B cell (primary cell): Measurements from ENCODE around the gene ZNF112.

Source experiments
- EZH2 ChIP-seq: IDR thresholded peaks from 2 replicates; pipeline ENCODE4 v1.6.1; 2012; ENCODE audit warnings: borderline replicate concordance, low read depth, mild to moderate bottlenecking, moderate library complexity, low read length; ENCODE audit not compliant: insufficient read depth, poor library complexity, severe bottlenecking
- TF ChIP-seq, protein P1 (sequence below): fragments of 200-600 bp; IDR thresholded peaks from one replicate; pipeline ENCODE4 v1.8.0; 2022; ENCODE audit warnings: antibody characterized with exemption, mild to moderate bottlenecking

- TF ChIP-seq, protein P1, sequence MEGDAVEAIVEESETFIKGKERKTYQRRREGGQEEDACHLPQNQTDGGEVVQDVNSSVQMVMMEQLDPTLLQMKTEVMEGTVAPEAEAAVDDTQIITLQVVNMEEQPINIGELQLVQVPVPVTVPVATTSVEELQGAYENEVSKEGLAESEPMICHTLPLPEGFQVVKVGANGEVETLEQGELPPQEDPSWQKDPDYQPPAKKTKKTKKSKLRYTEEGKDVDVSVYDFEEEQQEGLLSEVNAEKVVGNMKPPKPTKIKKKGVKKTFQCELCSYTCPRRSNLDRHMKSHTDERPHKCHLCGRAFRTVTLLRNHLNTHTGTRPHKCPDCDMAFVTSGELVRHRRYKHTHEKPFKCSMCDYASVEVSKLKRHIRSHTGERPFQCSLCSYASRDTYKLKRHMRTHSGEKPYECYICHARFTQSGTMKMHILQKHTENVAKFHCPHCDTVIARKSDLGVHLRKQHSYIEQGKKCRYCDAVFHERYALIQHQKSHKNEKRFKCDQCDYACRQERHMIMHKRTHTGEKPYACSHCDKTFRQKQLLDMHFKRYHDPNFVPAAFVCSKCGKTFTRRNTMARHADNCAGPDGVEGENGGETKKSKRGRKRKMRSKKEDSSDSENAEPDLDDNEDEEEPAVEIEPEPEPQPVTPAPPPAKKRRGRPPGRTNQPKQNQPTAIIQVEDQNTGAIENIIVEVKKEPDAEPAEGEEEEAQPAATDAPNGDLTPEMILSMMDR = no peak
- no peak for TF ChIP-seq EZH2
Measured at GRCh38 chr19:44303976-44304568, 52.4 kb downstream of the ZNF112 start.
